H9 (cell line): ENCODE results near the gene TARBP1. TPM values are rescaled to one million over a fixed set of nuclear protein-coding genes. Genes with fewer than 3 reads are reported as not detected.

ENCODE experiments used
- DNase-seq: peaks from one replicate; pipeline ENCODE4 v3.0.0-alpha.2; 2017
- H2AFZ ChIP-seq: one replicate; pipeline ENCODE4 v1.6.1; 2013; ENCODE audit warnings: mild to moderate bottlenecking, low read length, control low read depth, moderate library complexity
- H2AK5ac ChIP-seq: 2 replicates; pipeline ENCODE4 v1.6.1; 2013; ENCODE audit warnings: low read length, control low read depth, mixed read lengths; ENCODE audit not compliant: insufficient read length
- H2BK120ac ChIP-seq: one replicate; pipeline ENCODE4 v1.6.1; 2013; ENCODE audit warnings: low read depth, mild to moderate bottlenecking, low read length, control low read depth, inconsistent platforms; ENCODE audit not compliant: poor library complexity, severe bottlenecking
- H2BK12ac ChIP-seq: 2 replicates; pipeline ENCODE4 v1.6.1; 2013; ENCODE audit warnings: low read length, control low read depth, mixed read lengths, low read depth; ENCODE audit not compliant: insufficient read length
- H2BK15ac ChIP-seq: 2 replicates; pipeline ENCODE4 v1.6.1; 2013; ENCODE audit warnings: low read depth, low read length, control low read depth
- H2BK20ac ChIP-seq: one replicate; pipeline ENCODE4 v1.6.1; 2013; ENCODE audit warnings: low read depth, mild to moderate bottlenecking, low read length, control low read depth, inconsistent platforms; ENCODE audit not compliant: poor library complexity, severe bottlenecking
- H2BK5ac ChIP-seq: 2 replicates; pipeline ENCODE4 v1.6.1; 2013; ENCODE audit warnings: low read length, control low read depth, mixed read lengths; ENCODE audit not compliant: insufficient read length
- H3K14ac ChIP-seq: 2 replicates; pipeline ENCODE4 v1.6.1; 2013; ENCODE audit warnings: low read length, control low read depth; ENCODE audit not compliant: insufficient read depth
- H3K18ac ChIP-seq: 2 replicates; pipeline ENCODE4 v1.6.1; 2013; ENCODE audit warnings: low read depth, mild to moderate bottlenecking, mixed read lengths, low read length, control low read depth; ENCODE audit not compliant: insufficient read length
- H3K23ac ChIP-seq: 2 replicates; pipeline ENCODE4 v1.6.1; 2013; ENCODE audit warnings: low read length, control low read depth, mixed read lengths, low read depth; ENCODE audit not compliant: insufficient read length
- H3K23me2 ChIP-seq: 2 replicates; pipeline ENCODE4 v1.6.1; 2013; ENCODE audit warnings: low read depth, mild to moderate bottlenecking, mixed read lengths, low read length, control low read depth; ENCODE audit not compliant: insufficient read length, poor library complexity, severe bottlenecking
- H3K27ac ChIP-seq: 2 replicates; pipeline ENCODE4 v1.5.1; 2013; ENCODE audit warnings: low read length, control low read depth, mixed read lengths, low read depth; ENCODE audit not compliant: insufficient read length
- H3K27me3 ChIP-seq: 2 replicates; pipeline ENCODE4 v1.6.1; 2013; ENCODE audit warnings: low read length, control low read depth, inconsistent platforms; ENCODE audit not compliant: insufficient read depth
- H3K4ac ChIP-seq: 2 replicates; pipeline ENCODE4 v1.6.1; 2013; ENCODE audit warnings: low read depth, mild to moderate bottlenecking, control low read depth, inconsistent platforms, low read length, moderate library complexity
- H3K4me1 ChIP-seq: 2 replicates; pipeline ENCODE4 v1.6.1; 2013; ENCODE audit warnings: low read length, control low read depth, inconsistent platforms; ENCODE audit not compliant: insufficient read depth
- H3K4me2 ChIP-seq: 2 replicates; pipeline ENCODE4 v1.6.1; 2013; ENCODE audit warnings: low read length, control low read depth, mixed read lengths; ENCODE audit not compliant: insufficient read length, insufficient read depth
- H3K56ac ChIP-seq: 2 replicates; pipeline ENCODE4 v1.6.1; 2013; ENCODE audit warnings: low read depth, mild to moderate bottlenecking, mixed read lengths, low read length, control low read depth; ENCODE audit not compliant: insufficient read length
- H3K79me1 ChIP-seq: 2 replicates; pipeline ENCODE4 v1.6.1; 2013; ENCODE audit warnings: low read depth, mild to moderate bottlenecking, moderate library complexity, low read length, control low read depth, inconsistent platforms; ENCODE audit not compliant: insufficient read depth, poor library complexity, severe bottlenecking
- H3K79me2 ChIP-seq: 2 replicates; pipeline ENCODE4 v1.6.1; 2013; ENCODE audit warnings: low read length, control low read depth, inconsistent platforms; ENCODE audit not compliant: insufficient read depth
- H3K9ac ChIP-seq: 2 replicates; pipeline ENCODE4 v1.6.1; 2013; ENCODE audit warnings: low read length, control low read depth, mixed read lengths; ENCODE audit not compliant: insufficient read length; ENCODE audit errors: extremely low read depth
- H3K9me3 ChIP-seq: one replicate; pipeline ENCODE4 v1.6.1; 2013; ENCODE audit warnings: low read depth, low read length, inconsistent platforms; ENCODE audit not compliant: control insufficient read depth
- H3T11ph ChIP-seq: one replicate; pipeline ENCODE4 v1.6.1; 2013; ENCODE audit warnings: mild to moderate bottlenecking, low read length, control low read depth, inconsistent platforms
- H4K20me1 ChIP-seq: one replicate; pipeline ENCODE4 v1.6.1; 2013; ENCODE audit not compliant: control insufficient read depth, insufficient read length, insufficient read depth
- H4K5ac ChIP-seq: 2 replicates; pipeline ENCODE4 v1.6.1; 2013; ENCODE audit warnings: low read depth, mild to moderate bottlenecking, mixed read lengths, low read length, control low read depth; ENCODE audit not compliant: insufficient read length
- H4K8ac ChIP-seq: replicated peaks from 2 replicates; pipeline ENCODE4 v1.6.1; 2013; ENCODE audit warnings: low read length, control low read depth, mixed read lengths, low read depth; ENCODE audit not compliant: insufficient read length
- H4K91ac ChIP-seq: 2 replicates; pipeline ENCODE4 v1.6.1; 2013; ENCODE audit warnings: low read depth, mild to moderate bottlenecking, moderate library complexity, mixed read lengths, low read length, control low read depth; ENCODE audit not compliant: insufficient read length
- H3K27ac Mint-ChIP-seq, 3 experiments: 2 replicates in 2 of 3; 3 replicates in 1 of 3; pipeline ENCODE4 v1.8.0; 2020 to 2021; ENCODE audit warnings: mixed read lengths in 3 of 3, mild to moderate bottlenecking in 1 of 3, moderate library complexity in 1 of 3
- H3K27me3 Mint-ChIP-seq: 2 replicates; pipeline ENCODE4 v1.8.0; 2021; ENCODE audit warnings: low read depth, mild to moderate bottlenecking, moderate library complexity, mixed read lengths
- H3K36me3 Mint-ChIP-seq, 3 experiments: 2 replicates in 2 of 3; 3 replicates in 1 of 3; pipeline ENCODE4 v1.8.0; 2020 to 2021; ENCODE audit warnings: low read depth in 3 of 3, mixed read lengths in 3 of 3; ENCODE audit not compliant: insufficient read depth in 1 of 3
- H3K4me1 Mint-ChIP-seq, 2 experiments: 2 replicates each; pipeline ENCODE4 v1.8.0; 2020; ENCODE audit warnings: mixed read lengths in 2 of 2
- H3K4me3 Mint-ChIP-seq, 2 experiments: 2 replicates in 1 of 2; 3 replicates in 1 of 2; pipeline ENCODE4 v1.8.0; 2020 to 2021; ENCODE audit warnings: mild to moderate bottlenecking in 2 of 2, mixed read lengths in 2 of 2, moderate library complexity in 1 of 2
- H3K9me3 Mint-ChIP-seq, 2 experiments: 2 replicates in 1 of 2; 3 replicates in 1 of 2; pipeline ENCODE4 v1.8.0; 2020; ENCODE audit warnings: mild to moderate bottlenecking in 2 of 2, mixed read lengths in 2 of 2, moderate library complexity in 1 of 2
- CTCF ChIP-seq: fragments of 200-600 bp; sonication (generic); conservative IDR thresholded peaks from 3 replicates; pipeline ENCODE4 v1.8.0; 2021; ENCODE audit warnings: antibody characterized with exemption, mild to moderate bottlenecking
- WGBS: extraction: QIAGEN DNeasy Blood & Tissue Kit; methylation state at CpG from one replicate; pipeline ENCODE4 v1.1.7; 2013; ENCODE audit warnings: missing lambda C conversion rate, low lambda C conversion rate, mixed read lengths; ENCODE audit not compliant: insufficient read length; ENCODE audit errors: extremely low coverage; 5-methylcytosine and 5-hydroxymethylcytosine counted together
- total RNA-seq: library from RNA; stranded (reverse); gene quantifications from 2 replicates; pipeline ENCODE4 v1.2.1, GENCODE V29; 2021

The TARBP1 gene
- total RNA-seq, 1 experiment from 2014 or later, result 20.2 TPM

- H3K4me3 Mint-ChIP-seq, result no peak overlapping the region
- no peak overlapping the region for H3K4ac ChIP-seq
Observed at GRCh38 chr1:234433563-234434285, 45.3 kb downstream of the TARBP1 start.

More at GRCh38 chr1:234433563-234434285, 45.3 kb downstream of the TARBP1 start:
- Mint-ChIP-seq H3K4me1 (0 out of 4 replicates have a peak, but pooled peaks cover 0 to 2% of the 10 kb centered on the region in 2 experiments), H3K27ac (peak overlapping the region in 1 of 3 experiments; percentile 32; a peak in 1 of 7 replicates), H3K9me3 (no peaks in the 10 kb centered on the region; a peak in 1 of 5 replicates), H3K27me3 (no peaks in the 10 kb centered on the region), H3K36me3 (peaks cover 18 to 44% (median 39%) of the 10 kb centered on the region in 3 experiments; a peak in 6 of 7 replicates)
- Histone ChIP-seq H2BK120ac (no peak overlapping the region), H2BK15ac (no peak overlapping the region), H2BK5ac (no peak overlapping the region), H3K4me1 (no peaks in the 10 kb centered on the region), H3K79me2 (no peaks in the 10 kb centered on the region), H2AFZ (no peak overlapping the region), H4K91ac (no peak overlapping the region), H3K9me3 (no peaks in the 10 kb centered on the region), H4K20me1 (no peaks in the 10 kb centered on the region), H3K9ac (no peak overlapping the region), H3K27me3 (no peaks in the 10 kb centered on the region), H2BK20ac (no peak overlapping the region), H3K23ac (no peak overlapping the region), H3K18ac (no peak overlapping the region), H3T11ph (no peak overlapping the region), H2AK5ac (no peak overlapping the region), H4K8ac (no peak overlapping the region), H3K23me2 (no peaks in the 10 kb centered on the region), H3K27ac (no peak overlapping the region), H4K5ac (no peak overlapping the region), H3K56ac (no peak overlapping the region), H3K4me2 (no peak overlapping the region), H3K79me1 (no peaks in the 10 kb centered on the region), H2BK12ac (no peak overlapping the region), H3K14ac (no peak overlapping the region)
- no CpG with 5 or more reads among the region's 1 CpG for WGBS
- no peak for TF ChIP-seq CTCF
- DNase-seq, result no peak
